Large intestine (tissue), 3 donors: Measurements from ENCODE around the gene NKTR. TPM values are rescaled to one million over a fixed set of nuclear protein-coding genes. Genes with fewer than 3 reads are reported as not detected.

Source experiments
- DNase-seq, 2 donors: peaks; one replicate each; pipeline versions ENCODE4 v3.0.0 to v3.0.0-alpha.2; 2013
- H3K27ac ChIP-seq: one replicate; pipeline ENCODE4 v1.5.1; 2013; ENCODE audit warnings: low read length
- H3K27me3 ChIP-seq: 2 replicates; pipeline ENCODE4 v1.6.1; 2013; ENCODE audit warnings: low read length; ENCODE audit not compliant: control insufficient read depth, insufficient read depth
- H3K36me3 ChIP-seq: 2 replicates; pipeline ENCODE4 v1.6.1; 2013; ENCODE audit warnings: low read length; ENCODE audit not compliant: control insufficient read depth, insufficient read depth
- H3K4me1 ChIP-seq: one replicate; pipeline ENCODE4 v1.6.1; 2013; ENCODE audit warnings: low read length; ENCODE audit not compliant: control insufficient read depth, insufficient read depth
- H3K4me3 ChIP-seq: one replicate; pipeline ENCODE4 v1.5.1; 2013; ENCODE audit warnings: low read length
- H3K9me3 ChIP-seq: one replicate; pipeline ENCODE4 v1.6.1; 2013; ENCODE audit warnings: mild to moderate bottlenecking, low read depth, low read length, moderate library complexity; ENCODE audit not compliant: control insufficient read depth
- WGBS: methylation state at CpG from one replicate; pipeline ENCODE4 v1.1.5; 2013; ENCODE audit warnings: low lambda C conversion rate; ENCODE audit not compliant: insufficient coverage; 5-methylcytosine and 5-hydroxymethylcytosine counted together
- polyA plus RNA-seq: library from polyadenylated mRNA; unstranded; fragments of 120-200 nt; gene quantifications from one replicate; pipeline ENCODE4 v1.2.1, GENCODE V29; 2013

The NKTR gene
- polyA plus RNA-seq, 1 donor = 138 TPM

GRCh38 chr3:42655331-42655888 is 54.9 kb downstream of the NKTR start:
- WGBS = no CpG with 5 or more reads among the region's 4 CpGs
- DNase-seq = peak in 1 of 2 donors; percentile 40
- peak overlapping the region; percentile 58 for H3K4me3 ChIP-seq
- H3K27me3 ChIP-seq = no peaks in the 10 kb centered on the region
- H3K27ac ChIP-seq = no peak overlapping the region
- peaks cover 30% of the 10 kb centered on the region for H3K4me1 ChIP-seq
- no peaks in the 10 kb centered on the region for H3K9me3 ChIP-seq
- H3K36me3 ChIP-seq = peaks cover 16% of the 10 kb centered on the region

GRCh38 chr3:42655980-42656679 is 55.6 kb downstream of the NKTR start:
- Histone ChIP-seq H3K27ac (no peak overlapping the region), H3K9me3 (no peaks in the 10 kb centered on the region), H3K4me1 (peaks cover 30% of the 10 kb centered on the region), H3K36me3 (peaks cover 19% of the 10 kb centered on the region), H3K27me3 (no peaks in the 10 kb centered on the region), H3K4me3 (no peak overlapping the region)
- WGBS = no CpG with 5 or more reads among the region's 6 CpGs
- peak in 1 of 2 donors; percentile 50 for DNase-seq

- H3K27ac ChIP-seq = no peak overlapping the region
- H3K4me3 ChIP-seq = no peak overlapping the region
- peaks cover 19% of the 10 kb centered on the region for H3K36me3 ChIP-seq
- DNase-seq = no peak
- no CpG with 5 or more reads among the region's 9 CpGs for WGBS
- no peaks in the 10 kb centered on the region for H3K27me3 ChIP-seq
- peaks cover 30% of the 10 kb centered on the region for H3K4me1 ChIP-seq
- no peaks in the 10 kb centered on the region for H3K9me3 ChIP-seq
Observed at GRCh38 chr3:42656680-42657610, 56.5 kb downstream of the NKTR start.

- no CpG with 5 or more reads among the region's 4 CpGs for WGBS
- H3K27ac ChIP-seq = no peak overlapping the region
- no peak overlapping the region for H3K4me3 ChIP-seq
- no peaks in the 10 kb centered on the region for H3K27me3 ChIP-seq
- no peak for DNase-seq
- H3K36me3 ChIP-seq = peaks cover 19% of the 10 kb centered on the region
- peaks cover 24% of the 10 kb centered on the region for H3K4me1 ChIP-seq
- no peaks in the 10 kb centered on the region for H3K9me3 ChIP-seq
Observed at GRCh38 chr3:42657675-42658074, 57.2 kb downstream of the NKTR start.

GRCh38 chr3:42658091-42658770 is 57.7 kb downstream of the NKTR start:
- no peak overlapping the region for H3K4me3 ChIP-seq
- peaks cover 20% of the 10 kb centered on the region for H3K4me1 ChIP-seq
- H3K36me3 ChIP-seq = peaks cover 19% of the 10 kb centered on the region
- no peak for DNase-seq
- H3K9me3 ChIP-seq = no peaks in the 10 kb centered on the region
- no CpG with 5 or more reads among the region's 34 CpGs for WGBS
- no peak overlapping the region for H3K27ac ChIP-seq
- no peaks in the 10 kb centered on the region for H3K27me3 ChIP-seq

GRCh38 chr3:42658771-42659390 is 58.4 kb downstream of the NKTR start:
- WGBS = 88% methylated on average over 2 of the region's 22 CpGs
- no peak overlapping the region for H3K27ac ChIP-seq
- no peak overlapping the region for H3K4me3 ChIP-seq
- DNase-seq = no peak
- H3K27me3 ChIP-seq = no peaks in the 10 kb centered on the region
- H3K4me1 ChIP-seq = peaks cover 15% of the 10 kb centered on the region
- H3K9me3 ChIP-seq = no peaks in the 10 kb centered on the region
- H3K36me3 ChIP-seq = peaks cover 19% of the 10 kb centered on the region

- Histone ChIP-seq H3K27ac (no peak overlapping the region), H3K9me3 (no peaks in the 10 kb centered on the region), H3K36me3 (peaks cover 19% of the 10 kb centered on the region), H3K27me3 (no peaks in the 10 kb centered on the region), H3K4me1 (peaks cover 15% of the 10 kb centered on the region), H3K4me3 (no peak overlapping the region)
- no CpG with 5 or more reads among the region's 25 CpGs for WGBS
- no peak for DNase-seq
Observed at GRCh38 chr3:42659451-42660130, 59.1 kb downstream of the NKTR start.

GRCh38 chr3:42660131-42660715 is 59.7 kb downstream of the NKTR start:
- Histone ChIP-seq H3K4me3 (no peak overlapping the region), H3K27ac (no peak overlapping the region), H3K9me3 (no peaks in the 10 kb centered on the region), H3K27me3 (no peaks in the 10 kb centered on the region), H3K4me1 (peaks cover 11% of the 10 kb centered on the region), H3K36me3 (peaks cover 19% of the 10 kb centered on the region)
- WGBS = no CpG with 5 or more reads among the region's 6 CpGs
- no peak for DNase-seq

GRCh38 chr3:42660898-42661297 is 60.4 kb downstream of the NKTR start:
- Histone ChIP-seq H3K9me3 (no peaks in the 10 kb centered on the region), H3K27ac (no peak overlapping the region), H3K4me3 (no peak overlapping the region), H3K36me3 (peaks cover 19% of the 10 kb centered on the region), H3K4me1 (peaks cover 4% of the 10 kb centered on the region), H3K27me3 (no peaks in the 10 kb centered on the region)
- WGBS = no CpG with 5 or more reads among the region's 4 CpGs
- no peak for DNase-seq
